Keratinocyte (primary cell): Measurements from ENCODE around the gene DIDO1. TPM values are rescaled to one million over a fixed set of nuclear protein-coding genes. Genes with fewer than 3 reads are reported as not detected.

Source experiments
- DNase-seq: peaks from one replicate; pipeline ENCODE4 v3.0.0-alpha.2; 2011; ENCODE audit warnings: low read depth, missing footprints, low spot score
- FAIRE-seq: peaks from 2 replicates; lab custom pipeline; 2011; peaks lifted over from hg19 to GRCh38; lab: Jason Lieb, UNC
- H2AFZ ChIP-seq: 2 replicates; pipeline ENCODE4 v1.6.0; 2012; ENCODE audit warnings: low read length, control low read depth, inconsistent platforms; ENCODE audit not compliant: control insufficient read depth
- H3K27ac ChIP-seq: 2 replicates; pipeline ENCODE4 v1.5.1; 2011; ENCODE audit warnings: low read length; ENCODE audit not compliant: control insufficient read depth, insufficient read depth
- H3K27me3 ChIP-seq: 3 replicates; pipeline ENCODE4 v1.6.0; 2011; ENCODE audit warnings: low read length; ENCODE audit not compliant: control insufficient read depth, insufficient read depth; ENCODE audit errors: extremely low read depth
- H3K36me3 ChIP-seq, 2 experiments: 2 replicates in 1 of 2; 3 replicates in 1 of 2; pipeline ENCODE4 v1.5.1; 2011; ENCODE audit warnings: low read length in 2 of 2, mild to moderate bottlenecking in 1 of 2; ENCODE audit not compliant: control insufficient read depth in 2 of 2, insufficient read depth in 2 of 2; ENCODE audit errors: extremely low read depth in 1 of 2
- H3K4me1 ChIP-seq: 3 replicates; pipeline ENCODE4 v1.5.1; 2011; ENCODE audit warnings: low read length; ENCODE audit not compliant: control insufficient read depth, insufficient read depth; ENCODE audit errors: extremely low read depth
- H3K4me2 ChIP-seq: 3 replicates; pipeline ENCODE4 v1.6.0; 2011; ENCODE audit warnings: low read depth, low read length; ENCODE audit not compliant: control insufficient read depth, insufficient read depth; ENCODE audit errors: extremely low read depth
- H3K4me3 ChIP-seq, 3 experiments: fragments of 200-600 bp in 1 of 3; sonication (generic) in 1 of 3; 2 replicates in 2 of 3; 3 replicates in 1 of 3; pipeline ENCODE4 v1.5.1; 2011 to 2016; ENCODE audit warnings: low read length in 3 of 3, mild to moderate bottlenecking in 3 of 3, control low read depth in 2 of 3, inconsistent platforms in 1 of 3, low read depth in 1 of 3, mixed read lengths in 1 of 3, mixed run types in 1 of 3, moderate library complexity in 1 of 3; ENCODE audit not compliant: control insufficient read depth in 2 of 3, insufficient read depth in 2 of 3; ENCODE audit errors: extremely low read depth in 1 of 3
- H3K79me2 ChIP-seq: 2 replicates; pipeline ENCODE4 v1.6.0; 2012; ENCODE audit warnings: low read length; ENCODE audit not compliant: control insufficient read depth, insufficient read depth
- H3K9ac ChIP-seq: 3 replicates; pipeline ENCODE4 v1.6.0; 2011; ENCODE audit warnings: low read length; ENCODE audit not compliant: control insufficient read depth, insufficient read depth; ENCODE audit errors: extremely low read depth
- H3K9me1 ChIP-seq: 3 replicates; pipeline ENCODE4 v1.6.0; 2011; ENCODE audit warnings: low read length; ENCODE audit not compliant: control insufficient read depth, insufficient read depth; ENCODE audit errors: extremely low read depth
- H3K9me3 ChIP-seq: 2 replicates; pipeline ENCODE4 v1.5.1; 2012; ENCODE audit warnings: low read depth, low read length; ENCODE audit not compliant: control insufficient read depth
- H4K20me1 ChIP-seq: 3 replicates; pipeline ENCODE4 v1.6.0; 2011; ENCODE audit warnings: low read length; ENCODE audit not compliant: control insufficient read depth, insufficient read depth; ENCODE audit errors: extremely low read depth
- CTCF ChIP-seq, 3 experiments: IDR thresholded peaks in 1 of 3; conservative IDR thresholded peaks in 1 of 3; optimal IDR thresholded peaks in 1 of 3; 2 replicates in 2 of 3; 3 replicates in 1 of 3; pipeline versions ENCODE3 to v1.5.1; 2011; ENCODE audit warnings: low read length in 3 of 3, mild to moderate bottlenecking in 3 of 3, moderate library complexity in 2 of 3, control low read depth in 1 of 3, inconsistent platforms in 1 of 3; ENCODE audit not compliant: insufficient read depth in 2 of 3; ENCODE audit errors: extremely low read depth in 1 of 3
- EZH2 ChIP-seq: IDR thresholded peaks from one replicate; pipeline ENCODE4 v1.6.1; 2012; ENCODE audit warnings: inconsistent platforms, mild to moderate bottlenecking, low read length, moderate library complexity
- dilution Hi-C: fragments of 300-500 bp; cut with MboI; formaldehyde crosslinking; loops from one replicate; pipeline ENCODE4 v1.7.0; 2020; ENCODE audit warnings: low sequenced_read_pairs; ENCODE audit not compliant: extremely low pct_ligation_motif_present
- polyA plus RNA-seq, 5 experiments: library from polyadenylated mRNA; depleted of rRNA in 3 of 5; stranded (reverse) in 3 of 5; stranded (forward) in 1 of 5; unstranded in 1 of 5; fragments of >200 nt; gene quantifications; 1 replicate in 1 of 5; 2 replicates in 3 of 5; 3 replicates in 1 of 5; pipeline versions ENCODE4 v1.2.1 to v1.2.3, GENCODE V29; 2011 to 2012; ENCODE audit warnings: missing spikeins in 2 of 5, low read depth in 1 of 5, low replicate concordance in 1 of 5

Gene DIDO1
- polyA plus RNA-seq, 1 donor (not counting 4 experiments of a cell fraction or from before 2014, with no cell fraction given): 14.2 TPM

DNA sequence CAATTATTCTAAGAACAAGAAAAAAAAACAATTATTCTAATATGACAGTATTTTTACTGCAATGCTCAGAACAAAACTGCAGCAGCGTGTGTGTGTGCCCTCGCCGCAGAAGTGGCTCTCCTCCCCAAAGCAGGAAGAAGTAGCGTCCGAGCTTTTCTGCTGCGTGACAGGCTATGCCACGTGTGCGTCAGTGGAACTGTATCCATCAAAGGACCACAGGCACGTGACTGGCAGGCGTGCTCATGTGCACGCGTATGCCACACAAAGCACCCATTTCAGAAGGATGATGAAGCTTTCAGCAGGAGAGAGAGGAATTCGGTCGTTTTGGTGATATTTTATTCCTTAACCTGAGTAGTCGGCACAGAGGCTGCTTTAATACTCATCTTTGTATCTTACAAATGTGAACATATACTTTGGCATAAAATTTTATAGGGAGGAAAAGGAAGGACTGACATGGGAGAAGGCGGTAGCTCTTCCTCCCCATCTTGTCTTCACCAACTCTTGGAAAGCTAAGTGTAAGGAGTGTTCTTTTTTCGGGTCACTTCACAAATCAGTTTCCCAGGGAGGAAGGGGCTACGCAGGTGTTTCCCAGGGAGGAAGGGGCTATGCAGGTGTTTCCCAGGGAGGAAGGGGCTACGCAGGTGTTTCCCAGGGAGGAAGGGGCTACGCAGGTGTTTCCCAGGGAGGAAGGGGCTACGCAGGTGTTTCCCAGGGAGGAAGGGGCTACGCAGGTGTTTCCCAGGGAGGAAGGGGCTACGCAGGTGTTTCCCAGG is 68.1 kb downstream of the DIDO1 start:
- Histone ChIP-seq H3K9ac (no peak overlapping the region), H3K9me1 (no peaks in the 10 kb centered on the region), H3K79me2 (peaks cover 33% of the 10 kb centered on the region), H3K4me2 (no peak overlapping the region), H3K4me1 (peaks cover 28% of the 10 kb centered on the region), H3K4me3 (no peak overlapping the region), H3K27me3 (no peaks in the 10 kb centered on the region), H2AFZ (no peak overlapping the region), H3K9me3 (no peaks in the 10 kb centered on the region), H3K27ac (no peak overlapping the region), H4K20me1 (peaks cover 8% of the 10 kb centered on the region), H3K36me3 (peaks cover 6 to 22% of the 10 kb centered on the region in 2 experiments)
- no peak for DNase-seq
- TF ChIP-seq EZH2: no peak
- TF ChIP-seq CTCF (optimal IDR thresholded peaks at IDR 0.05 in 1 of 3, IDR thresholded peaks at IDR 0.05 in 1 of 3, conservative IDR thresholded peaks at IDR 0.05 in 1 of 3; ENCODE audit: extremely low read depth in 1 of 3, insufficient read depth in 2 of 3, low read length in 3 of 3): no peak
- no peak for FAIRE-seq
- dilution Hi-C loops: no loop called here

GRCh38 chr20:62856931-62857619 is 69.2 kb downstream of the DIDO1 start:
- Histone ChIP-seq H3K9me3 (no peaks in the 10 kb centered on the region), H3K4me2 (peak overlapping the region; percentile 76), H3K4me1 (peaks cover 28% of the 10 kb centered on the region), H3K36me3 (peaks cover 11 to 25% of the 10 kb centered on the region in 2 experiments), H3K4me3 (peak overlapping the region in 2 of 3 experiments; percentile 43 to 57), H3K27me3 (no peaks in the 10 kb centered on the region), H3K27ac (peak overlapping the region; percentile 81), H3K9me1 (no peaks in the 10 kb centered on the region), H2AFZ (peak overlapping the region; percentile 50), H3K79me2 (peaks cover 40% of the 10 kb centered on the region), H4K20me1 (peaks cover 8% of the 10 kb centered on the region), H3K9ac (peak overlapping the region; percentile 67)
- FAIRE-seq (peak; percentile 86), DNase-seq (peak; percentile 65)
- TF ChIP-seq CTCF (optimal IDR thresholded peaks at IDR 0.05 in 1 of 3, IDR thresholded peaks at IDR 0.05 in 1 of 3, conservative IDR thresholded peaks at IDR 0.05 in 1 of 3; ENCODE audit: extremely low read depth in 1 of 3, insufficient read depth in 2 of 3, low read length in 3 of 3): no peak
- no peak for TF ChIP-seq EZH2
- dilution Hi-C loops: no loop called here
